Neural cell (in vitro differentiated cells): Measurements from ENCODE around the gene HIVEP2. TPM values are rescaled to one million over a fixed set of nuclear protein-coding genes. Genes with fewer than 3 reads are reported as not detected.

Experiments
- H2AFZ ChIP-seq: fragments of 200-600, 300-800 bp; sonication (generic), shearing (Covaris generic); 2 replicates; pipeline ENCODE4 v1.6.0; 2014; ENCODE audit warnings: low read depth, mild to moderate bottlenecking, antibody characterized with exemption, low read length, moderate library complexity
- H3F3A ChIP-seq: fragments of 200-600 bp; shearing (Covaris generic); 2 replicates; pipeline ENCODE4 v1.6.1; 2016; ENCODE audit warnings: mild to moderate bottlenecking, moderate library complexity, mixed read lengths, antibody characterized with exemption, low read length; ENCODE audit not compliant: insufficient read depth, poor library complexity, severe bottlenecking
- H3K27ac ChIP-seq: fragments of 200-600, 300-800 bp; sonication (generic), shearing (Covaris generic); 2 replicates; pipeline ENCODE4 v1.5.1; 2014; ENCODE audit warnings: mild to moderate bottlenecking, low read length, moderate library complexity
- H3K27me3 ChIP-seq: fragments of 300-800, 200-600 bp; sonication (generic), shearing (Covaris generic); 2 replicates; pipeline ENCODE4 v1.6.0; 2014; ENCODE audit warnings: mild to moderate bottlenecking, low read depth, low read length, moderate library complexity; ENCODE audit not compliant: insufficient read depth
- H3K36me3 ChIP-seq: fragments of 300-800, 200-600 bp; sonication (generic), shearing (Covaris generic); 2 replicates; pipeline ENCODE4 v1.5.1; 2014; ENCODE audit warnings: mild to moderate bottlenecking, antibody characterized with exemption, low read length, moderate library complexity; ENCODE audit not compliant: insufficient read depth
- H3K4me2 ChIP-seq: fragments of 300-800, 200-600 bp; sonication (generic), shearing (Covaris generic); 2 replicates; pipeline ENCODE4 v1.6.0; 2014; ENCODE audit warnings: mild to moderate bottlenecking, low read length
- H3K4me3 ChIP-seq: fragments of 300-800, 200-600 bp; sonication (generic), shearing (Covaris generic); 2 replicates; pipeline ENCODE4 v1.5.1; 2014; ENCODE audit warnings: mild to moderate bottlenecking, low read length, moderate library complexity
- H3K79me2 ChIP-seq: fragments of 200-600 bp; shearing (Covaris generic); replicated peaks from 2 replicates; pipeline ENCODE4 v1.6.0; 2014; ENCODE audit warnings: mild to moderate bottlenecking, low read length, moderate library complexity; ENCODE audit not compliant: insufficient read depth
- H3K9ac ChIP-seq: fragments of 300-800, 200-600 bp; sonication (generic), shearing (Covaris generic); 2 replicates; pipeline ENCODE4 v1.6.1; 2016; ENCODE audit warnings: mild to moderate bottlenecking, low read length, mixed read lengths
- H3K9me2 ChIP-seq: fragments of 200-600 bp; shearing (Covaris generic); 2 replicates; pipeline ENCODE4 v1.6.1; 2016; ENCODE audit warnings: mild to moderate bottlenecking, low read length, mixed read lengths; ENCODE audit not compliant: insufficient read depth
- H3K9me3 ChIP-seq: fragments of 200-600, 300-800 bp; sonication (generic), shearing (Covaris generic); 2 replicates; pipeline ENCODE4 v1.6.1; 2016; ENCODE audit warnings: mild to moderate bottlenecking, mixed run types, low read length, moderate library complexity, mixed read lengths
- H4K20me1 ChIP-seq: fragments of 200-600 bp; shearing (Covaris generic); 2 replicates; pipeline ENCODE4 v1.6.1; 2016; ENCODE audit warnings: mild to moderate bottlenecking, mixed run types; ENCODE audit not compliant: insufficient read depth
- CTCF ChIP-seq: fragments of 450-650 bp; IDR thresholded peaks from 2 replicates; pipeline ENCODE4 v1.5.1; 2014; ENCODE audit warnings: antibody characterized with exemption, mild to moderate bottlenecking, moderate library complexity; ENCODE audit not compliant: poor library complexity, severe bottlenecking
- EP300 ChIP-seq: fragments of 450-650 bp; conservative IDR thresholded peaks from 2 replicates; pipeline ENCODE4 v1.6.1; 2014; ENCODE audit warnings: antibody characterized with exemption, mild to moderate bottlenecking, moderate library complexity; ENCODE audit not compliant: poor library complexity, severe bottlenecking
- EZH2 ChIP-seq: fragments of 200-600, 300-800 bp; shearing (Covaris generic), sonication (generic); IDR thresholded peaks from 2 replicates; pipeline ENCODE4 v1.6.1; 2014; ENCODE audit warnings: antibody characterized with exemption, low read length, borderline replicate concordance, mild to moderate bottlenecking; ENCODE audit not compliant: insufficient read depth, poor library complexity, severe bottlenecking
- MXI1 ChIP-seq: fragments of 450-650 bp; conservative IDR thresholded peaks from 2 replicates; pipeline ENCODE4 v1.6.1; 2014; ENCODE audit warnings: antibody characterized with exemption, mild to moderate bottlenecking; ENCODE audit not compliant: poor library complexity, severe bottlenecking
- POLR2AphosphoS5 ChIP-seq: IDR thresholded peaks from 2 replicates; pipeline ENCODE4 v1.6.1; 2012
- RAD21 ChIP-seq: fragments of 450-650 bp; conservative IDR thresholded peaks from 2 replicates; pipeline ENCODE4 v1.6.1; 2014; ENCODE audit warnings: antibody characterized with exemption, mild to moderate bottlenecking, moderate library complexity
- REST ChIP-seq: IDR thresholded peaks from 2 replicates; pipeline ENCODE4 v1.6.1; 2012; ENCODE audit warnings: borderline replicate concordance
- SMC3 ChIP-seq: fragments of 450-650 bp; conservative IDR thresholded peaks from 2 replicates; pipeline ENCODE4 v1.6.1; 2014; ENCODE audit warnings: antibody characterized with exemption, mild to moderate bottlenecking, moderate library complexity; ENCODE audit not compliant: poor library complexity
- TAF1 ChIP-seq: IDR thresholded peaks from 2 replicates; pipeline ENCODE4 v1.6.1; 2012; ENCODE audit warnings: low read depth
- polyA plus RNA-seq: library from polyadenylated mRNA; depleted of rRNA; stranded (reverse); fragments of >200 nt; gene quantifications from 2 replicates; pipeline ENCODE4 v1.2.3, GENCODE V29; 2014

Gene HIVEP2
- polyA plus RNA-seq, 1 donor from 2014 or later = 6.0 TPM

- H3K9me3 ChIP-seq = no peaks in the 10 kb centered on the region
- no peaks in the 10 kb centered on the region for H3F3A ChIP-seq
- no peak overlapping the region for H3K27ac ChIP-seq
- no peak overlapping the region for H3K4me2 ChIP-seq
- H3K27me3 ChIP-seq = no peaks in the 10 kb centered on the region
- no peak for TF ChIP-seq POLR2AphosphoS5
- no peak for TF ChIP-seq MXI1
- TF ChIP-seq CTCF = no peak
- TF ChIP-seq RAD21 = no peak
- no peak for TF ChIP-seq EP300
- TF ChIP-seq EZH2 = no peak
- no peak for TF ChIP-seq REST
- TF ChIP-seq TAF1 = no peak
- no peak for TF ChIP-seq SMC3
- no peaks in the 10 kb centered on the region for H3K79me2 ChIP-seq
- no peak overlapping the region for H3K4me3 ChIP-seq
- H3K9ac ChIP-seq = no peak overlapping the region
- H4K20me1 ChIP-seq = no peaks in the 10 kb centered on the region
- H3K9me2 ChIP-seq = no peaks in the 10 kb centered on the region
- H3K36me3 ChIP-seq = no peaks in the 10 kb centered on the region
- H2AFZ ChIP-seq = no peak overlapping the region
These were observed 42.5 kb upstream of the HIVEP2 start for GRCh38 chr6:142987490-142987889.

- H2AFZ ChIP-seq = no peak overlapping the region
- H3K27me3 ChIP-seq = no peaks in the 10 kb centered on the region
- no peak overlapping the region for H3K4me2 ChIP-seq
- H3K9ac ChIP-seq = no peak overlapping the region
- no peaks in the 10 kb centered on the region for H4K20me1 ChIP-seq
- H3K79me2 ChIP-seq = no peaks in the 10 kb centered on the region
- H3K36me3 ChIP-seq = no peaks in the 10 kb centered on the region
- no peak overlapping the region for H3K27ac ChIP-seq
- no peaks in the 10 kb centered on the region for H3K9me2 ChIP-seq
- no peak overlapping the region for H3K4me3 ChIP-seq
- TF ChIP-seq TAF1 = no peak
- no peak for TF ChIP-seq EP300
- no peak for TF ChIP-seq CTCF
- no peak for TF ChIP-seq SMC3
- no peak for TF ChIP-seq POLR2AphosphoS5
- no peak for TF ChIP-seq RAD21
- no peak for TF ChIP-seq REST
- no peak for TF ChIP-seq EZH2
- TF ChIP-seq MXI1 = no peak
- no peaks in the 10 kb centered on the region for H3K9me3 ChIP-seq
- H3F3A ChIP-seq = no peaks in the 10 kb centered on the region
These were observed 40.3 kb upstream of the HIVEP2 start for GRCh38 chr6:142985281-142985680.
